Measurements from ENCODE around the gene EEA1.

The EEA1 gene

DNA sequence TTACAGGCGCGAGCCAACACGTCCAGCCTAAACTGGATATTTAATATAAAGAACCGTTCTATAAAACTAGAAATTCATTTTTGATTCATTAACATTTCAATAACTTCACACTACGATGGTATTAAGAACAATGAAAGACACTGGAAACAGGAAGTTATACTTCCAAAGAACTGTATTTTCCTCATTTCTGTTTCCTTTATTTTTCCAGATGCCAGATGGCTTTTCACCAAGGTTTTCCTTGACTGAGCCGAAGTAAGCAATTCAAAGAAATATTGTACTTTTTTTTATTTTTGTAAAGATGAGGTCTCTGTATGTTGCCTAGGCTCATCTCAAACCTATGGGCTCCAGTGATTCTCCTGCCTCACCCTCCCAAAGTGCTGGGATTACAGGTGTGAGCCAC is 28.2 kb downstream of the EEA1 start:
- in situ Hi-C loops (cut with MboI; ENCODE audit: low pct_unique_long_range_greater_than_20kb, low sequenced_read_pairs), result no loop called here
- DNase-seq, result no peak

- no peak for DNase-seq
Observed at GRCh38 chr12:92899386-92900001, 29.6 kb downstream of the EEA1 start.

GRCh38 chr12:92898755-92899154 is 30.3 kb downstream of the EEA1 start:
- in situ Hi-C loops (cut with MboI; ENCODE audit: low pct_unique_long_range_greater_than_20kb, low sequenced_read_pairs), result no loop called here
- DNase-seq, result no peak

More at GRCh38 chr12:92899386-92900001, 29.6 kb downstream of the EEA1 start:
- in situ Hi-C loops (cut with MboI; ENCODE audit: low pct_unique_long_range_greater_than_20kb, low sequenced_read_pairs), result no loop called here

GRCh38 chr12:92897844-92898243 is 31.3 kb downstream of the EEA1 start:
- in situ Hi-C loops (cut with MboI; ENCODE audit: low pct_unique_long_range_greater_than_20kb, low sequenced_read_pairs), result no loop called here
- DNase-seq, result no peak

DNA sequence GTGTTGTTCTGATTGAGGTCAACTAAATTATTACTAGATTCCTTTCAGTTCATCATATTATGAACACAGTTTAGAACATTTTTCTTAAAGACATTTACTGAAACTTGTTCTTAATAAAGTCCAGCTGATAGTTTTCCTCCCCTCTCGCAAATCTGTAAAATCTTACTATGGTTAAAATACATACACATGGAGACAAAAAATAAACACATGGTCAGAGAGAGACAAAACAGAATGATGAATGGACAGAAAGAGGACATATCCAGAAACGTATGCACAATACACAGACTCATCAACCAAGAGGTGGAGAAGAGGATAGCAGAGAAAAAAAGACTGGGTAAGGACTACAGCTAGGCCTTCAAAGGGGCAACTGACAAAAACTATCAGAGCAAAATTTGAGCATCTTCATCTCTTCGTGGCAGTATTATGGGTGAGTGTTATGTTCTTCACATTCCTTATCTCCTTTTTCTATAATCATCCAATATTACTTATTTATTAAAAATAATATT is 38.4 kb downstream of the EEA1 start:
- no peak for DNase-seq
- in situ Hi-C loops (cut with MboI; ENCODE audit: low pct_unique_long_range_greater_than_20kb, low sequenced_read_pairs), result no loop called here

DNA sequence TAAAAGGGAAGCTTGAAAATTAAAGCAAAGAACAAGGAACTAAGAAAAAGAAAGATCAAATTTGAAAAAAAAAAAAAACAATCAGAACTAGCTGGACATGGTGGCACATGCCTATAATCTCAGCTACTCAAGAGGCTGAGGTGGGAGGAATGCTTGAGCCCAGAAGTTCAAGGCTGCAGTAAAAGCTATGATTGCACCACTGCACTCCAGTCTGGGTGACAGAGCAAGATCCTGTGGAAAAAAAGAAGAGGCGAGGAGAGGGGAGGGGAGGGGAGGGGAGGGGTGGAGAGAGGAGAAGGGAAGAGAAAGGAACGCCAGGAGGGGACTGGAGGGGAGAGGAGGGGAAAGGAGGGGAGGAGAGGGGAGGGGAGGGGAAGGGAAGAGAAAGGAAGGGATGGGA is 43.0 kb downstream of the EEA1 start:
- DNase-seq, result no peak
- in situ Hi-C loops (cut with MboI; ENCODE audit: low pct_unique_long_range_greater_than_20kb, low sequenced_read_pairs), result no loop called here

DNA sequence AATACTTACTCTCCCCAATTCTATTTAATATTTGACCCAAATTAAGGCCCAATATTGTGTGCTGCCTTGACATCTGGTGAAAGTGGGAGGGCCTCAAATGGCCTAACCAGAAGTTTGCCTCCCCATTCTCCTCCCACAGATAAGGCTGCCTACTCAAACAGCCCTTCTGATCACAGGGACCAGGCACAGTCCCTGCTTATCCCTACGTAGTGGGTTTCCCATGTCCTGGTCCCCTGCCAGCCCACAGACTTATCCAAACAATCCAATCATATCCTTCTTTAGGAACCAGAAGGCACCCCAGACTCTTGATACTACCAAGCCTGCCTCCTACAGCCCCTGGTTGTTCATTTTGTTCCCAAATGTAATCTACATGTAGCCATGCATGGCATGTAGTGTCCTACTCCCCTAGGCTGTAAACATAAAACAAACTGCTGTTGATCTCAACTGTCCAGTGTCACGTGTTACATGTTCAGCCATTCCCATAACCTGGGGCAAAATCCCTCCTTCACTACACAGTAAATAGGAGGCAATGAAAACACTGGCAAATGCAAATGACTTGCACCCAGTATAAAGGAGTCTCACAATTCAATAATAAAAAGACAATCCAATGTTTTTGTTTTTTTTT is 49.3 kb downstream of the EEA1 start:
- DNase-seq, result no peak

GRCh38 chr12:92877904-92878303 is 51.2 kb downstream of the EEA1 start:
- in situ Hi-C loops (cut with MboI; ENCODE audit: low pct_unique_long_range_greater_than_20kb, low sequenced_read_pairs), result no loop called here
- no peak for DNase-seq

More for the DNA sequence above, 49.3 kb downstream of the EEA1 start:
- in situ Hi-C loops (cut with MboI; ENCODE audit: low pct_unique_long_range_greater_than_20kb, low sequenced_read_pairs), result no loop called here

GRCh38 chr12:92876496-92876895 is 52.6 kb downstream of the EEA1 start:
- DNase-seq, result no peak
- in situ Hi-C loops (cut with MboI; ENCODE audit: low pct_unique_long_range_greater_than_20kb, low sequenced_read_pairs), result no loop called here

DNA sequence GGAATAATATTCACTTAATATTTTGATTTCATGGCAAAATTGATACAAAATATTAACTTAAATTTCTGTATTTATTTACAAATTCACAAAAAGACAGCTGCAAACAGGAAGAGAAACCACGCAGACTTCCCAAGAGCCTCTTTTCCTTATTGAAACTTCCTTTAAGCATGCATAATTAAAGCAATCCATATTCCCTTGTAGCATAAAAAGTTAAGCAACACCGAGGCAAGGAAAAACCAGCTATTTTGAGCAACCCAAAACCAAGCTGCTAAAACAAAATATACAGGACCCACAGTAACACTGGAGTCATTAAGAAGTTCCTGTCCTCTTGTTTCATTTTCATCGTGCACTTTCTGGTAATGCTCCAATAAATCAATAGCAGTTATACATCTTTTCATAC is 58.0 kb downstream of the EEA1 start:
- in situ Hi-C loops (cut with MboI; ENCODE audit: low pct_unique_long_range_greater_than_20kb, low sequenced_read_pairs), result no loop called here
- no peak for DNase-seq

GRCh38 chr12:92866418-92866817 is 62.7 kb downstream of the EEA1 start:
- in situ Hi-C loops (cut with MboI; ENCODE audit: low pct_unique_long_range_greater_than_20kb, low sequenced_read_pairs), result no loop called here

DNA sequence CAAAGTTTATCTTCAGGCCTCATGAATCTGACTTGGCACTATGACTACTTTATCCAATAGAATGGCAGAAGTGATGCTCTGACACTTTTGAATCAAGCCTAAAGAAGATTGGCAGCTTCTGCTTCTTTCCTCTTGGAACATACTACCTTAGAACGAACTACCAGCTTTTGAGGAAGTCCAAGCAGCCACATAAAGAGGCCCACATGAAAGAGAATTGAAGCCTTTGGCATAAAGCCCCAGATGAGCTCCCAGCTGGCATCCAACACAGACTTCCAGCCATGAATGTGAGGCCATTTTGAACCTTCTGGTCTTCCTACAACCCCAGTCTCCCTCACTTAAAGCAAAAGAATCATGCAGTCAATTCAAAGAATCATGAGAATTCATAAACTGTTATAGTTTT is 65.8 kb downstream of the EEA1 start:
- in situ Hi-C loops (cut with MboI; ENCODE audit: low pct_unique_long_range_greater_than_20kb, low sequenced_read_pairs), result no loop called here
- no peak for DNase-seq

More at GRCh38 chr12:92866418-92866817, 62.7 kb downstream of the EEA1 start:
- DNase-seq, result no peak

DNA sequence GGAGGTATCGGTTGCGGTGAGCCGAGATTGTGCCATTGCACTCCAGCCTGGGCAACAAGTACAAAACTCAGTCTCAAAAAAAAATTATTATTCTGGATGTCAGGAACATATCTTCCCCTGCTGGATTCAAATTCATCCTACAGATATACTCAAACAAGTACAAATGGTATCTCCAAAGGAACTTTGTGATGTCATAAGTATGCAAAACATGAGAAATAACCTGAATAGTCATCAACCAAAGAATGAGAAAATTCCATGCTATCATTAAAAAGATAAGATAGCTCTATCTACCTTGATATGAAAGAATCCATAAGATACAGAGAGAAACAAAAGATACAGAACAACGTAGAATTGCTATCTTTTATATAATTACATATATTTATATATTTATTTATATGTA is 67.7 kb downstream of the EEA1 start:
- in situ Hi-C loops (cut with MboI; ENCODE audit: low pct_unique_long_range_greater_than_20kb, low sequenced_read_pairs), result no loop called here
- DNase-seq, result no peak

DNA sequence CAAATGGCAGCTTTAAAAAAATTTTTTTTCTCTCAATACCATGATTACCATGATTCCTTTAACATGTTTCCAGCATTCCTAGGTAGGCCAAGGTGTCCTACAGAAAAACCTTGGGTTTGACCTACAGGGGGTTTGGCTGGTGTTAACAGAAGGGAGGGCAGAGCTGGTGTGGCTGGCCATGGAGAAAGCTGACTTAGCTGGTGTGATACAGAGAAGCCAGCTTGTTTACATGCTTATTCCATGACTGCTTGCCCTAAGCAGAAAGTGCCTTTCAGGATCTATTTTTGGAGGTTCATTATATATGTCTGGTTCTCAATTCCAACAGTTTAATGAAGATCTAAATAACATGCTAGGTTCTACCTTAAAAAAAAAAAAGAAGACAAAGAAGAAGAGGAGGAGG is 68.6 kb downstream of the EEA1 start:
- no peak for DNase-seq
- in situ Hi-C loops (cut with MboI; ENCODE audit: low pct_unique_long_range_greater_than_20kb, low sequenced_read_pairs), result no loop called here

DNA sequence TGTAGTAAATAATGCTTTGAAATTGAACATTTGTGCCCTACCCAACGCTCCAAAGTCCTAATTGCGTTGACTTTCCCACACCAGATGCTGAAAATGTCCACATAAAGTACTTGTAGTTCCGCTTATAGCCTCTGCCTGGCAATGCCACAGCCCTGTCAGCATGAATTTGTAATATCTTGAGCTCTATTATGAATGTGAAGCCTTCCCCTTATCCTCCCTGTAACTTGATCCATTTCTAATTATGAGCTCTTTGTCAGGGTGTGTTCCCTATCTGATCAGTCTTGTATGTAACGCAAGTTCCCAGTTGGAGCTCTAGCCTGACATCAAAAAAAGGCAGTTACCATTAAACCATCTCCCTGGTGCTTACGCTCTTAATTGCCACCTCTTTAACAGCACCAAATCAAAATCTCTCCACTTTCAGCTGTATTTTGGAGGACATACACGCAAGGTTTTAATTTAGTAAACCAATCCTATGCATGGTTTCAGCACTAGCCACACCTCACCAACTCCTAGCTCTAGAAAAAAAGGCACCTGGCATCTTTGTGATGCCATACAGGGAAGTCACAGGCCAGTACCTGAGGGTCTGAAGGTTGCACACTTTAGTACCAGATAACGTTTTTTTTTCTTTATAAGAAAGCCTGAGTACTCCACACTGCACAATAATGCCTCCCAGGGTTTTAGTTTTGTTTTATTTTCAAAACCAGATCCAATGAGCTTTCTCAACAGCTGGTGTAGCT is 69.3 kb downstream of the EEA1 start:
- in situ Hi-C loops (cut with MboI; ENCODE audit: low pct_unique_long_range_greater_than_20kb, low sequenced_read_pairs), result no loop called here
- DNase-seq, result no peak

DNA sequence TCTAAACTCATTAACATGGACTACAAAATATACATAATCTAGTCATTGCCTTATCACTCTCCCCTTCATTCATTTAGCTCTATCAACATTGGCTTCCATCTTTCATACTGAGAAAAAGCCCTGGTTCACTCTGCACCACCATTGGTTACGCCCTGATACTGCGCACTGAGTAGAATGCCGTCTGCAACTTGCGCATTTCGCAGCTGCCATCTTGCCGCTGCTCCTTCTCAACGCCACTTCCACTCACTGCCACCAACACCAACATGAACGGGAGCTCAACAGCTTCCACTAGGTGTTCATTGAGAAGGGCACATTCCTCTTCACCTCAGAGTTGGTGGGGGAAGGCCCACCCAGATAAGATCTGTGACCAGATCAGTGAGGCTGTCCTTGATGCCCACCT is 71.3 kb downstream of the EEA1 start:
- no peak for DNase-seq
- in situ Hi-C loops (cut with MboI; ENCODE audit: low pct_unique_long_range_greater_than_20kb, low sequenced_read_pairs), result no loop called here

DNA sequence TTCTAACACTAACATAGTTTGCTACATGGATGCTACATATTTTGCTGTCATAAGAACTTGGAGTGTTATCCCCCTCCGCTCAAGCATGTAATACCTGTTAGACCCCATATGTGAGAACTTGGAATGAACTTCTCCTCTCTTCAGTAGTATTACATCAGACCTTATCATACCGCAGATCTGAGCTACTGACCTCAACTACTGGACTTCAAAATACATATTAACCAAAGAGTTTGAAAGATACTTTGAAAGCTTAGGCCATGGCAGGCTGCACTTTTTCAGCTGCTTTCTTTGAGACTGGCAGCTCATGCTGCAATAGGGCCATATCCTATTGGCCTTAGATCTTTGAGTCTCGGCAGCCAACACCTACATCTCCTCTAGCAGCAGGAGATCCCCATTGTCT is 74.8 kb downstream of the EEA1 start:
- no peak for DNase-seq
- in situ Hi-C loops (cut with MboI; ENCODE audit: low pct_unique_long_range_greater_than_20kb, low sequenced_read_pairs), result no loop called here

GRCh38 chr12:92848740-92849139 is 80.4 kb downstream of the EEA1 start:
- DNase-seq, result no peak

GRCh38 chr12:92847368-92847767 is 81.7 kb downstream of the EEA1 start:
- in situ Hi-C loops (cut with MboI; ENCODE audit: low pct_unique_long_range_greater_than_20kb, low sequenced_read_pairs), result no loop called here
- no peak for DNase-seq

More at GRCh38 chr12:92848740-92849139, 80.4 kb downstream of the EEA1 start:
- in situ Hi-C loops (cut with MboI; ENCODE audit: low pct_unique_long_range_greater_than_20kb, low sequenced_read_pairs), result no loop called here

GRCh38 chr12:92845329-92845728 is 83.8 kb downstream of the EEA1 start:
- in situ Hi-C loops (cut with MboI; ENCODE audit: low pct_unique_long_range_greater_than_20kb, low sequenced_read_pairs), result no loop called here
- DNase-seq, result no peak
